Measurements from ENCODE around the gene VPS13D. TPM values are rescaled to one million over a fixed set of nuclear protein-coding genes. Genes with fewer than 3 reads are reported as not detected.

VPS13D gene
- total and polyA plus RNA-seq, 10 of the 15 experiments (the other 5 are each of a cell fraction or from before 2014, with no cell fraction given): 1.4 to 16.9 (median 8.5) TPM

- ATAC-seq: no peak
- H3K27me3 ChIP-seq (replicated peaks in 1 of 2; ENCODE audit: control insufficient read depth in 2 of 2, insufficient read depth in 2 of 2, low read length in 1 of 2): no peaks in the 10 kb centered on the region
These were observed 259.0 kb downstream of the VPS13D start for GRCh38 chr1:12488666-12489354.

More at GRCh38 chr1:12488666-12489354, 259.0 kb downstream of the VPS13D start:
- no peak overlapping the region for H2AFZ ChIP-seq (ENCODE audit: control insufficient read depth, low read depth, low read length)
- FAIRE-seq (no peak), DNase-seq (ENCODE audit: low read depth, low spot score) (no peak)
- H3K4me2 ChIP-seq (ENCODE audit: control insufficient read depth, insufficient read depth): no peak overlapping the region
- no peaks in the 10 kb centered on the region for H3K9me3 ChIP-seq (replicated peaks; ENCODE audit: control insufficient read depth, insufficient read depth, low read length)
- SMC1A ChIA-PET (ENCODE audit: uncharacterized antibody, unreplicated experiment): no interaction called here
- no peaks in the 10 kb centered on the region for H4K20me1 ChIP-seq (ENCODE audit: control insufficient read depth, insufficient read depth)
- intact Hi-C loops (cut with micrococcal nuclease; ENCODE audit: unreplicated experiment) (no loop called here), in situ Hi-C loops (cut with MboI) (no loop called here)
- H3K4me3 ChIP-seq: no peak overlapping the region
- H3K4me1 ChIP-seq (ENCODE audit: control insufficient read depth, insufficient read depth, low read length): peaks cover 5% of the 10 kb centered on the region
- RAD21 ChIA-PET (ENCODE audit: unreplicated experiment): no interaction called here
- no peaks in the 10 kb centered on the region for H3K36me3 ChIP-seq (ENCODE audit: control insufficient read depth in 2 of 2, insufficient read depth in 2 of 2, low read length in 1 of 2)
- POLR2A ChIA-PET: interaction anchor here (0.6 kb wide), 1 partner anchor 221 kb away, joined by 8 read pairs; no protein-coding TSS in a partner anchor
- WGBS (ENCODE audit: insufficient coverage, insufficient replicate concordance, low lambda C conversion rate, missing lambda C conversion rate): 94% methylated on average over 4 of the region's 4 CpGs
- CTCF ChIA-PET: interaction anchor here (0.6 kb wide), 1 partner anchor 9 kb away, joined by 3 read pairs; no protein-coding TSS in a partner anchor
- H3K27ac ChIP-seq (ENCODE audit: control insufficient read depth, insufficient read depth): no peak overlapping the region
- TF ChIP-seq SPI1 (IDR thresholded peaks at IDR 0.05; ENCODE audit: borderline replicate concordance, insufficient read depth, low read depth, low read length) (no peak), CHD4 (IDR thresholded peaks at IDR 0.05) (no peak), ZNF207 (IDR thresholded peaks at IDR 0.05; ENCODE audit: borderline replicate concordance) (no peak), RAD51 (IDR thresholded peaks at IDR 0.05) (no peak), TCF12 (IDR thresholded peaks at IDR 0.05; ENCODE audit: low read depth, low read length) (no peak), FOS (IDR thresholded peaks at IDR 0.05; ENCODE audit: borderline replicate concordance, extremely low read depth, insufficient read length) (no peak), MXI1 (IDR thresholded peaks at IDR 0.05; ENCODE audit: low read depth, low read length) (no peak), FOXK2 (IDR thresholded peaks at IDR 0.05) (no peak), LARP7 (IDR thresholded peaks at IDR 0.05) (no peak), BRCA1 (IDR thresholded peaks at IDR 0.05; ENCODE audit: low read depth, low read length) (no peak), SP1 (IDR thresholded peaks at IDR 0.05; ENCODE audit: low read depth, low read length) (no peak), MTA3 (IDR thresholded peaks at IDR 0.05; ENCODE audit: borderline replicate concordance, low read length) (no peak), PML (IDR thresholded peaks at IDR 0.05; ENCODE audit: low read length) (no peak), KDM1A (IDR thresholded peaks at IDR 0.05; ENCODE audit: borderline replicate concordance) (no peak), NFIC (IDR thresholded peaks at IDR 0.05; ENCODE audit: low read depth, low read length) (no peak)
- TF ChIP-seq, protein P1, sequence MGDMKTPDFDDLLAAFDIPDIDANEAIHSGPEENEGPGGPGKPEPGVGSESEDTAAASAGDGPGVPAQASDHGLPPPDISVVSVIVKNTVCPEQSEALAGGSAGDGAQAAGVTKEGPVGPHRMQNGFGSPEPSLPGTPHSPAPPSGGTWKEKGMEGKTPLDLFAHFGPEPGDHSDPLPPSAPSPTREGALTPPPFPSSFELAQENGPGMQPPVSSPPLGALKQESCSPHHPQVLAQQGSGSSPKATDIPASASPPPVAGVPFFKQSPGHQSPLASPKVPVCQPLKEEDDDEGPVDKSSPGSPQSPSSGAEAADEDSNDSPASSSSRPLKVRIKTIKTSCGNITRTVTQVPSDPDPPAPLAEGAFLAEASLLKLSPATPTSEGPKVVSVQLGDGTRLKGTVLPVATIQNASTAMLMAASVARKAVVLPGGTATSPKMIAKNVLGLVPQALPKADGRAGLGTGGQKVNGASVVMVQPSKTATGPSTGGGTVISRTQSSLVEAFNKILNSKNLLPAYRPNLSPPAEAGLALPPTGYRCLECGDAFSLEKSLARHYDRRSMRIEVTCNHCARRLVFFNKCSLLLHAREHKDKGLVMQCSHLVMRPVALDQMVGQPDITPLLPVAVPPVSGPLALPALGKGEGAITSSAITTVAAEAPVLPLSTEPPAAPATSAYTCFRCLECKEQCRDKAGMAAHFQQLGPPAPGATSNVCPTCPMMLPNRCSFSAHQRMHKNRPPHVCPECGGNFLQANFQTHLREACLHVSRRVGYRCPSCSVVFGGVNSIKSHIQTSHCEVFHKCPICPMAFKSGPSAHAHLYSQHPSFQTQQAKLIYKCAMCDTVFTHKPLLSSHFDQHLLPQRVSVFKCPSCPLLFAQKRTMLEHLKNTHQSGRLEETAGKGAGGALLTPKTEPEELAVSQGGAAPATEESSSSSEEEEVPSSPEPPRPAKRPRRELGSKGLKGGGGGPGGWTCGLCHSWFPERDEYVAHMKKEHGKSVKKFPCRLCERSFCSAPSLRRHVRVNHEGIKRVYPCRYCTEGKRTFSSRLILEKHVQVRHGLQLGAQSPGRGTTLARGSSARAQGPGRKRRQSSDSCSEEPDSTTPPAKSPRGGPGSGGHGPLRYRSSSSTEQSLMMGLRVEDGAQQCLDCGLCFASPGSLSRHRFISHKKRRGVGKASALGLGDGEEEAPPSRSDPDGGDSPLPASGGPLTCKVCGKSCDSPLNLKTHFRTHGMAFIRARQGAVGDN (IDR thresholded peaks at IDR 0.05): no peak
- H3K9ac ChIP-seq (ENCODE audit: control insufficient read depth, insufficient read depth, low read length): no peak overlapping the region
- H3K79me2 ChIP-seq (ENCODE audit: control insufficient read depth, insufficient read depth, low read length): no peaks in the 10 kb centered on the region
- BruUV-seq (replicated peaks): no TSS peak
